GM23248 (cell line): ENCODE results near the gene TBL3. TPM values are rescaled to one million over a fixed set of nuclear protein-coding genes. Genes with fewer than 3 reads are reported as not detected.

Experiments used
- DNase-seq: peaks from one replicate; pipeline ENCODE4 v3.0.0-alpha.2; 2015
- H2AFZ ChIP-seq: fragments of 200-600 bp; sonication (generic); 2 replicates; pipeline ENCODE4 v1.6.1; 2016; ENCODE audit warnings: antibody characterized with exemption
- H3F3A ChIP-seq: fragments of 200-600 bp; sonication (generic); 2 replicates; pipeline ENCODE4 v1.6.1; 2016; ENCODE audit warnings: mild to moderate bottlenecking, antibody characterized with exemption, mixed run types; ENCODE audit not compliant: insufficient read depth
- H3K27ac ChIP-seq: fragments of 200-600 bp; sonication (generic); 2 replicates; pipeline ENCODE4 v1.5.1; 2016; ENCODE audit warnings: mild to moderate bottlenecking
- H3K27me3 ChIP-seq: fragments of 200-600 bp; sonication (generic); replicated peaks from 2 replicates; pipeline ENCODE4 v1.6.1; 2016; ENCODE audit warnings: mild to moderate bottlenecking; ENCODE audit not compliant: insufficient read depth
- H3K36me3 ChIP-seq: fragments of 200-600 bp; sonication (generic); 2 replicates; pipeline ENCODE4 v1.6.1; 2016; ENCODE audit warnings: low read depth, mild to moderate bottlenecking
- H3K4me1 ChIP-seq: fragments of 200-600 bp; sonication (generic); 2 replicates; pipeline ENCODE4 v1.6.1; 2016; ENCODE audit warnings: mild to moderate bottlenecking; ENCODE audit not compliant: insufficient read depth
- H3K4me2 ChIP-seq: fragments of 200-600 bp; sonication (generic); one replicate; pipeline ENCODE4 v1.6.1; 2016; ENCODE audit warnings: mild to moderate bottlenecking; ENCODE audit not compliant: unreplicated experiment
- H3K4me3 ChIP-seq: fragments of 200-600 bp; sonication (generic); 2 replicates; pipeline ENCODE4 v1.5.1; 2016; ENCODE audit warnings: mild to moderate bottlenecking
- H3K79me2 ChIP-seq: fragments of 200-600 bp; sonication (generic); 2 replicates; pipeline ENCODE4 v1.6.1; 2016; ENCODE audit warnings: mild to moderate bottlenecking; ENCODE audit not compliant: insufficient read depth
- H3K9ac ChIP-seq: fragments of 200-600 bp; sonication (generic); 2 replicates; pipeline ENCODE4 v1.6.1; 2016; ENCODE audit warnings: mild to moderate bottlenecking
- H3K9me2 ChIP-seq: fragments of 200-600 bp; sonication (generic); 2 replicates; pipeline ENCODE4 v1.6.1; 2016; ENCODE audit warnings: mixed run types, mild to moderate bottlenecking, moderate library complexity; ENCODE audit not compliant: insufficient read depth
- H3K9me3 ChIP-seq: fragments of 200-600 bp; sonication (generic); one replicate; pipeline ENCODE4 v1.6.1; 2017; ENCODE audit warnings: low read depth
- H4K20me1 ChIP-seq: fragments of 200-600 bp; sonication (generic); 2 replicates; pipeline ENCODE4 v1.6.0; 2016; ENCODE audit not compliant: insufficient read depth
- EZH2 ChIP-seq: fragments of 200-600 bp; sonication (generic); IDR thresholded peaks from 2 replicates; pipeline ENCODE4 v1.6.1; 2018; ENCODE audit warnings: antibody characterized with exemption, mild to moderate bottlenecking; ENCODE audit not compliant: insufficient read depth, poor library complexity, severe bottlenecking
- EZH2phosphoT487 ChIP-seq: fragments of 200-600 bp; sonication (generic); IDR thresholded peaks from 2 replicates; pipeline ENCODE4 v1.6.1; 2018; ENCODE audit warnings: antibody characterized with exemption, moderate library complexity, mild to moderate bottlenecking, low read depth; ENCODE audit not compliant: insufficient read depth
- WGBS, 2 experiments: methylation state at CpG; one replicate each; pipeline ENCODE4 v1.1.6; 2015 to 2017; ENCODE audit warnings: low lambda C conversion rate in 2 of 2, low coverage in 1 of 2; ENCODE audit errors: missing lambda C conversion rate in 2 of 2; 5-methylcytosine and 5-hydroxymethylcytosine counted together
- in situ Hi-C: fragments of 300-500 bp; cut with MboI; formaldehyde crosslinking; loops from 2 replicates; pipeline ENCODE4 v1.15.0; 2020
- polyA plus RNA-seq: library from polyadenylated mRNA; unstranded; fragments of >200 nt; fragmentation: Nextera tagmentation; extraction: Ambion mirVana; gene quantifications from 2 replicates; pipeline ENCODE4 v1.2.1, GENCODE V29; 2016
- total RNA-seq: library from RNA; depleted of rRNA; stranded (reverse); fragments of >200 nt; shearing (Covaris generic); gene quantifications from 2 replicates; pipeline ENCODE4 v1.2.3, GENCODE V29; 2014

The TBL3 gene
- total and polyA plus RNA-seq, 2 experiments from 2014 or later = 43.7 to 46.8 TPM

DNA sequence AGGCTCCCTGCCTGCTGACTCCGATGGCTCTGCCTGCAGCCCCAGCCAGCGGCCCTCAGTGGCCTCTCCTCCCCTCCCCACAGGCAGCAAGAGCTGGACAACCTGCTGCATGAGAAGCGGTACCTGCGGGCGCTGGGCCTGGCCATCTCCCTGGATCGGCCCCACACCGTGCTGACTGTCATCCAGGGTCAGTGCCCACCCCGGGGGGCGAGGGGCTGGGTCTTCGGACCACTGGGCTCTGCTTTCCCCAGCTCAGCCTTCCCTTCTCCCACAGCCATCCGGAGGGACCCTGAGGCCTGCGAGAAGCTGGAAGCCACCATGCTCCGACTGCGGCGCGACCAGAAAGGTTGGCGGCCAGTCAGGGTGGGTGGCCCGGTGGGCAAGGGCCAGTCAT, 6.0 kb downstream of the TBL3 start:
- H3K36me3 ChIP-seq = no peaks in the 10 kb centered on the region; the same call in 1 of the 2 replicates
- H3K27me3 ChIP-seq = peaks cover 21% of the 10 kb centered on the region
- WGBS, 2 experiments = 92 to 94% methylated on average over 12 to 17 of the region's 18 CpGs
- peaks cover 5% of the 10 kb centered on the region for H3F3A ChIP-seq
- no peaks in the 10 kb centered on the region for H3K4me1 ChIP-seq
- no peak for DNase-seq
- H3K4me2 ChIP-seq = no peak overlapping the region
- in situ Hi-C loops = no loop called here
- H3K9me3 ChIP-seq = no peaks in the 10 kb centered on the region
- TF ChIP-seq EZH2phosphoT487 = no peak
- TF ChIP-seq EZH2 = no peak
- no peaks in the 10 kb centered on the region for H3K9me2 ChIP-seq
- no peak overlapping the region for H3K4me3 ChIP-seq
- H3K9ac ChIP-seq = no peak overlapping the region
- H4K20me1 ChIP-seq = no peaks in the 10 kb centered on the region
- H2AFZ ChIP-seq = no peak overlapping the region
- no peak overlapping the region for H3K27ac ChIP-seq
- H3K79me2 ChIP-seq = peaks cover 15% of the 10 kb centered on the region

DNA sequence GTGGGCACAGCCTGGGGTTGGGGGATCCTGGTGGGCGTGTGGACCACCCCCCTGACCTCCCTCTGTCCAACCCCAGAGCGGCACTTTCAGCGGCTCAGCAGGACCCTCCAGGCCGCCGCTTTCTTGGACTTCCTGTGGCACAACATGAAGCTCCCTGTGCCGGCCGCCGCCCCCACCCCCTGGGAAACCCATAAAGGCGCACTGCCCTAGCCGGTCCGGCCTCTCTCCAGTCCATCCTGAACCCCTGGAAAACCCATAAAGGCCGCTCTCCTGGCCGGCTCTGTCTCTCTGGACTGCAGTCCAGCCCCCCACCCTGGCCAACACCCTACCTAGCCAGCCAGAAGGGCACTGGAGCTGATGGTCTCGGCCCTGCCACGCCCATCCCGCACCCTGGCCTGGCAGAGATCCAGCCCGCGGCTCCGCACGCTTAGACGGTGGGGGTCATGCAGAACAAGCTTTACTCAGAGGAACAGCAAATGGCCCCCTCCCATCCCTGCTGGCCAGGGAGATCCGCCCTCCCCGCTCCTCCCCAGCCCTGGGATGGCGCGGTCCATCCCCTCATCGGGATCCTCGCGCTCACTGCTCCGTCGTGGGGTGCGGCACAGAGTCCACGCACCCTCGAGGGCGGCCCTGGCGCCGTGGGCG, 6.7 kb downstream of the TBL3 start:
- Histone ChIP-seq H3K27ac (no peak overlapping the region), H3K4me1 (no peaks in the 10 kb centered on the region), H3K27me3 (peaks cover 21% of the 10 kb centered on the region), H4K20me1 (no peaks in the 10 kb centered on the region), H3K9ac (no peak overlapping the region), H3K9me3 (no peaks in the 10 kb centered on the region), H3K9me2 (no peaks in the 10 kb centered on the region), H3K4me2 (no peak overlapping the region), H2AFZ (no peak overlapping the region), H3K79me2 (peaks cover 7% of the 10 kb centered on the region), H3K36me3 (no peaks in the 10 kb centered on the region; the same call in 1 of the 2 replicates), H3K4me3 (no peak overlapping the region), H3F3A (peaks cover 9% of the 10 kb centered on the region)
- in situ Hi-C loops = no loop called here
- TF ChIP-seq EZH2phosphoT487 (no peak), EZH2 (no peak)
- 89 to 90% methylated on average over 26 to 37 of the region's 37 CpGs for WGBS, 2 experiments
- DNase-seq = no peak

DNA sequence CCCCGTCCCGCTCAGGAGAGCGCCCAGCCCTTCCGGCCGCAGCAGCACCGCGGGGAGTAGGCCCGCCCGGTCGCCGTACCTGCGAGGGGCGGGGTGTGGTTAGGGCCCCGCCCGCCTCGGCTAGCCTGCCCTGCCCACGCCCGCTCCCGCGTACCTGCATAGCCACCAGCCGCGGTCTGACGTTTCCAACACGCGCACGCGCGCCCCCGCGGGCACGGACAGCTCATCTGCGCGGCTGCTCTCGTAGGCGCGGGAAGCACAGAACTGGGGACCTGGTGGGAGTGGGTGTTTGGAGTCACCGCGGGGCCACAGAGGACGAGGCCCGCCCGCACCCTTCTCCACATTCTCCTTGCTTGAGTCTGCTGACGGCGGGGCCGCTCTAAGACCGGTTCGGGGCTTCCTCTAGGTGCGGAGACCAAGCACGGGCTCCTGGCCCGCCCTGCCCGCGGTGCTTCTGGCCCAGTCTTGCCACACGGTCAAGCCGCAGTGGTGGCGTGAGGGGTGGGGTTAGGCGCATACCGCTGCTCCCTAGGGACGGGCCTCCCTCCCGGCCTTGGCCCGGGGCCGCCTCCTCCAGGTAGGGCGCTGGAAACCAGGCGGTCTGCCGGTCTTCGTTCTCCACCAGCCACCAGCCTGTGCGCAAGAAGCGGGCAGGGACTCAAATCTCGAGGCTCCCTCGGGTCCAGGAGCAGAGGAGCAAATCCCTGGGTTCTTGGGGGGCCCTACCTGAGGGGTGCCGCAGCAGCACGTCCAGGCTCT, 7.6 kb downstream of the TBL3 start:
- 52 to 54% methylated on average over 50 to 70 of the region's 70 CpGs for WGBS, 2 experiments
- Histone ChIP-seq H3K9ac (no peak overlapping the region), H4K20me1 (no peaks in the 10 kb centered on the region), H3K27me3 (peaks cover 21% of the 10 kb centered on the region), H3K4me3 (no peak overlapping the region), H3F3A (peaks cover 9% of the 10 kb centered on the region), H3K4me1 (no peaks in the 10 kb centered on the region), H3K27ac (no peak overlapping the region), H3K9me3 (no peaks in the 10 kb centered on the region), H3K36me3 (no peaks in the 10 kb centered on the region; the same call in 1 of the 2 replicates), H3K4me2 (no peak overlapping the region), H3K9me2 (no peaks in the 10 kb centered on the region), H2AFZ (no peak overlapping the region), H3K79me2 (no peaks in the 10 kb centered on the region)
- no peak for DNase-seq
- in situ Hi-C loops = no loop called here
- TF ChIP-seq EZH2phosphoT487 (no peak), EZH2 (no peak)

DNA sequence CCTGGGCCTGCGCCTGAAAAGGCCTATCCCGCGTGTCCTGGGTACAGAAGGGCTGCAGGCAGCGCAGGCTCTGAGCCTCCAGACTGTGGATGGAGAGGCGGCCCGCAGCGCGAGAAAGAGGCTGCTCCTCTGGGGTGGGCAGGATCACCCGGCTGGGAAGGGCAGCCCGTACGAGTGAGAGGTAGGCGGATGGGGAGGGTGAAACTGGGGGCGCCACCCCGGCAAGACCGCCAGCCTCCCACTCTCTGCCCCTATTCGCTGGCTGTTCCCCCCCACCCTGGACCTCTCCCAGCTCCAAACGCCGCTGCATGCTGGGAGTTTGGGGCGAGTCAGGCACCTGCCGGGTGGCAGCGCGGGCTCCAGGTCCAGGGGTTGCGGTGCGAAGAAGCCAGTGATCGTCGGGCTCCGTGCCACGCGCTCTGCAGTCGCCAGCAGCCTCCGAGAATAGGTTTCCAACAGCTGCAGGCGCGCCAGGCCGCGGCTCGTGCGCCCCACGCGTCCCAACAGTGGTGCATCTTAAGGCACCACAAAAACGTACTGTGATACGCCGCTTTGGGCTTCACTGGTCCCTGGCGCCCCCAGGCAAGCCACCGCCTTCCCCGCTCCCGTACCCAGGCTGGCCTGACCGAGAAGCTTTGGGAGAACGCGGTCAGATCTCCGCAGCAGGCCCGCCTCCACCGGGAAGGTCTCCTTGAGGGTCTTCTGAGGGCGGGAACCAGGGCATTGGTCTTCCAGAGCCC, 8.3 kb downstream of the TBL3 start:
- H3K79me2 ChIP-seq = 0 out of 2 replicates have a peak, but pooled peaks cover 2% of the 10 kb centered on the region
- H3K27ac ChIP-seq = no peak overlapping the region
- no peaks in the 10 kb centered on the region for H3K9me3 ChIP-seq
- H3K27me3 ChIP-seq = peaks cover 21% of the 10 kb centered on the region
- no peak overlapping the region for H3K4me3 ChIP-seq
- no peak overlapping the region for H3K4me2 ChIP-seq
- H3K9ac ChIP-seq = no peak overlapping the region
- H3K9me2 ChIP-seq = no peaks in the 10 kb centered on the region
- H4K20me1 ChIP-seq = no peaks in the 10 kb centered on the region
- TF ChIP-seq EZH2phosphoT487 (no peak), EZH2 (no peak)
- H3F3A ChIP-seq = peaks cover 9% of the 10 kb centered on the region
- H2AFZ ChIP-seq = no peak overlapping the region
- no peaks in the 10 kb centered on the region; the same call in 1 of the 2 replicates for H3K36me3 ChIP-seq
- 11 to 12% methylated on average over 43 to 53 of the region's 53 CpGs for WGBS, 2 experiments
- H3K4me1 ChIP-seq = no peaks in the 10 kb centered on the region
- DNase-seq = peak; percentile 39
- in situ Hi-C loops = no loop called here
